ENCODE measurements around the gene LIMA1.
"Not testable (repeated sequence)": the region's sequence is repeated elsewhere in the genome, so short reads cannot be mapped to it uniquely, and the experiment has no call there.

LIMA1 gene

DNA sequence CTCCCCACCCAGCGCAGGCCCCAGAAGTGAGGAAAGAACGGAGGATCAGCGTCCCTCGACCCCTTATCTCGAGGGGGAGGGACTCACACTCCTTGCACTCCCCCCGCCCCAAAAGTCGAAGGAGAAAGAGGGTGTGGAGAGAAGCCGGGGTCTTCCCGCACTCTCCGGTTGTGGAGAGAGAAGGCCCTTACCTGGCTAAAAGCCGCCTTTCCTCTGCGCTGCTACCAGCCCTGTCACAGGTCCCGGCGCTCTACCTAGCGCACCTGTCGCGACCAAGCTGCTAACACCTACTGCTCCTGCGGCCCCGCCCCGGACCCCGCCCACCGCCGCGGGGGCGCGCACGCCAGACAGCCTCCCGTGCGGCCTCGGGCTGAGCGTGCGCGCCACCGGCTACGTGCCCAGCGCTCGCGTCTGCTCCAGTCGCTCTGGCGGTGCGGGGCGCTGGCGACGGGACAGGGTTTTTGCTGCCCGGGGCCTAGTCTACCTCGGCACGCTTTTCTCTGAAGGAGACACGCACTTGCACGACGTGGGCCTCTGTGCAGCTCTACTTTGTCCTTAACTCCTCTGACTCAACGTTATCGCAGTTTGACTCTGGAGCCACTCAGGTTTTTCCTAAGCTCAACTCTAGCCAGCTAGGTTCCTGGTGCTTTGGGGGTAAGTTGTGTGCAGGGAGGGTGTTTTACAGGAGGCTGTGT, at the start of gene LIMA1:
Gene LIMA1 (minus strand): TSS at position 292 of the 695 bp plus-strand sequence. CDS start 34,769 bp downstream, outside the sequence.
- peak; percentile 92 for DNase-seq

DNA sequence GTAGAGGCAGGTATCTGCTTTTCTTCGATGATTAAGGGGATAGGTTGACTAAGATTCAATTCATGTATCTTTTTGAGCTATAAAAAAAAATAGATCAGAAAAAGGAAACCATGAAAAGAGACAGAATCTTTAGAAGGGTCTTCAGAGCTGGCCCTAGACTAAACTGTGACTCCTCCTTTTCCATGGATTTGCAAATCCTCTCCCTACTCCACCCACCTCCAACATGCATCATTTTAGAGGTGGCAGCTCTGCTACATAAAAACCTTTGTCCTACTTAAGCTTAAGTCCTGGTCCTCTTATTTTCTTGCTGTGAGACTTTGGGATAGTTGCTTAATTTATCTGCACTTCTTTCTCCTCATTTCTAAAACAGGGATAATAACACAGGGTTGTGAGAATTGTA, 48.4 kb upstream of the LIMA1 start:
- DNase-seq, result no peak

DNA sequence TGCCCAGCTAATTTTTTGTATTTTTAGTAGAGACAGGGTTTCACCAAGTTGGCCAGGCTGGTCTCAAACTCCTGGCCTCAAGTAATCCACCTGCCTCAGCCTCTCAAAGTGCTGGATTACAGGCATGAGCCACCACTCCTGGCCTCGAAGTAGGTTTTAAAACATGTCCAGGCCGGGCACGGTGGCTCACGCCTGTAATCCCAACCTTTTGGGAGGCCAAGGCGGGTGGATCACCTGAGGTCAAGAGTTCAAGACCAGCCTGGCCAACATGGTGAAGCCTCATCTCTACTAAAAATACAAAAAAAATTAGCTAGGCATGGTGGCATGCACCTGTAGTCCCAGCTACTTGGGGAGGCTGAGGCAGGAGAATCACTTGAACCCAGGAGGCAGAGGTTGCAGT, 45.3 kb upstream of the LIMA1 start:
- DNase-seq, result not testable (repeated sequence)

DNA sequence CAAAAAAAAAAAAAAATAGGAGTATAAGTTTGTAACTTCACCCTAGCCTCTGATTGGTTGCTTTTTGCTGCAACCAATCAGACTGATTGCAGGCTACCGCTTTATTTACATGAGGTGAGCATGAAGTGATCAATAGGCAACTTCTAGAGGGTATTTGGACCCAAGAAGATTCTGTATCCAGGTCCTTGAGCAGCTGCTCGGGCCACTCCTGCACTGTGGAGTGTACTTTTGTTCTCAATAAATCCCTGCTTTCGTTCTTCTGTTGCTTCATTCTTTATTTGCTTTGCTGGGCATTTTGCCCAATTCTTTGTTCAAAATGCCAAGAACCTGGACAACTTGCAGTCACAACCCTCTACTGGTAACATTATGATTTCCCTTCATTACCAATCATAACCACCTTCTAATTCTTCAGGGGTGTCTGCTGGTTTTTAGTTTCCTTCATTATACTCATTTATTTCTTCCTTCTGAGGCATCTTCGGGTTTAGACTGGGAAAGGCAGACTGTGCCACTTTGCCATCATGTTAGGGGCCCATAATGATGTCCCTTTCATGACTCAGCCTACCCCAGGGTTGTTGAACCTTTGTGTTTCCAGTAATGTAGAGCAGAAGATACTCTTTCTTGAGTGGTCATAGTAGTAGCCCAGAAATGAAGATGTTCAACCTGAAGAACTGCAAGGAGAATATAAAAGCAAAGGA, 43.4 kb upstream of the LIMA1 start:
- no peak for DNase-seq

DNA sequence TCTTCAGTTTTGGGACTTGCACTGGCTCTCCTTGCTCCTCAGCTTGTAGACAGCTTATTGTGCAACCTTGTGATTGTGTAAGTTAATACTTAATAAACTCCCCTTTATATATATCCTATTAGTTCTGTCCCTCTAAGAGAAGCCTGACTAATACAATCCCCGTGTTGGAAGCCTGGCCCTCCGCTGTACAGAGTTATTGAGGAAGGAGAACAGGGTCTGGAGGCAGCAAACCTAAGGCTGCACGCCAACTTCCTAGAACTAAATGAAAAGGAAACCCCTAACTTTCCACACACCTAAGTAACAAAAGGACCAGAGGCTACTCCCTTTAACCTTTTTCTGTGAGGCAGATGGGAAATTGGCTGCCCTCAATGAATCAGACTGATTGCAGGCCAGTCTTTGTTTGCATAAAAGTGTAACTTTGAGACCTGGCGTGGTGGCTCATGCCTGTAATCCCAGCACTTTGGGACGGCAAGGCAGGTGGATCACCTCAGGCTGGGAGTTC, 42.6 kb upstream of the LIMA1 start:
- DNase-seq, result no peak

DNA sequence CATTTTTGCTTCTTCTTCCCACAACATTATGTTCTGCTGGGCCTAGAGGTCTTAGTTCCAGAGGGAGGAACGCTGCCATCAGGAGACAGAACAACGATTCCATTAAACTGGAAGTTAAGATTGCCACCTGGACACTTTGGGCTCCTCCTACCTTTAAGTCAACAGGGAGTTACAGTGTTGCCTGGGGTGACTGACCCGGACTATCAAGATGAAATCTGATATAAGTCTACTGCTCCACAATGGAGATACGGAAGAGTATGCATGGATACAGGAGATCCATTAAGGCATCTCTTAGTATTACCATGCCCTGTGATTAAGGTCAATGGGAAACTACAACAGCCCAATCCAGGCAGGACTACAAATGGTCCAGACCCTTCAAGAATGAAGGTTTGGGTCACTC, 41.5 kb upstream of the LIMA1 start:
- DNase-seq, result not testable (repeated sequence)

DNA sequence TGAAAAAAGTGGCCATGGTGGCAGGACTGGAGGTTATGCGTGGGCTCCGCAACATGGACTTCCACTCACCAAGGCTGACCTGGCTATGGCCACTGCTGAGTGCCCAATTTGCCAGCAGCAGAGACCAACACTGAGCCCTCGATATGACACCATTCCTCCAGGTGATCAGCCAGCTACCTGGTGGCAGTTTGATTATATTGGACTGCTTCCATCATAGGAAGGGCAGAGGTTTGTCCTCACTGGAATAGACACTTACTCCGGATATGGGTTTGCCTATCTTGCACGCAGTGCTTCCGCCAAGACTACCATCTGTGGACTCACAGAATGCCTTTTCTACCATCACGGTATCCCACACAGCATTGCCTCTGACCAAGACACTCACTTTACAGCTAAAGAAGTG, 40.8 kb upstream of the LIMA1 start:
- DNase-seq, result not testable (repeated sequence)

DNA sequence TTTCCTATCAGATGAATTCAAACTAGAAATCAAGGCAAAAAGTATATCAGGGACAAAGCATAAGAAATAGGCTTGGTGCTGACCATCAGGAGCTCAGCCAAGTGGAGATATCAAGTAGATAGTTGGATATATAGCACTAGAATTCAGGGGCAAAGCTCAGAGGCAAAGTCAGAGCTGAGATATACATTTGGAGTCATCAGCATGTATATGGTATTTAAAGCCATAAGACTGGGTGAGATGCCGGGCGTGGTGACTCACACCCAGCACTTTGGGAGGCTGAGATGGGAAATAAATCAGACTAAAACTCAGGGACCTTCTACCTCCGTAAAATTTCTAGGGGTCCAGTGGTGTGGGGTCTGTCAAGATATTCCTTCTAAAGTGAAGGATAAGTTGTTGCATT, 38.9 kb upstream of the LIMA1 start:
- no peak for DNase-seq

DNA sequence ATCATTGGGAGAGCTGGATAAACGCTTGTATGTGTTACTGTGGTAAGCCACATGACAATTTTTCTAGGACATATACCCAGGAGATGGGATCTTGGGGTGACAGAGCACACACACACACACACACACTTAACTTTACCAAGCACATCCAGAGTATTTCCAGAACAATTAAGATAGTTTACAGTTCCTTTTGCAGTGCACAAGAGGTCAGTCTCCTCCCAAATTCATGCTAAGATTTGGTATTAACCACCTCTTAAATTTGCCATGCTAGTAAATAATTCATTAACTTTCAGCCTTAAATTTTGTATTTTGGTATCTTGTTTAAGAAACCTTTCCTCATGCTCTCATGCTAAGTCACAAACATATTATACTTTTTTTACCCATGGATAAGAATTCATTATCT, 33.9 kb upstream of the LIMA1 start:
- no peak for DNase-seq

DNA sequence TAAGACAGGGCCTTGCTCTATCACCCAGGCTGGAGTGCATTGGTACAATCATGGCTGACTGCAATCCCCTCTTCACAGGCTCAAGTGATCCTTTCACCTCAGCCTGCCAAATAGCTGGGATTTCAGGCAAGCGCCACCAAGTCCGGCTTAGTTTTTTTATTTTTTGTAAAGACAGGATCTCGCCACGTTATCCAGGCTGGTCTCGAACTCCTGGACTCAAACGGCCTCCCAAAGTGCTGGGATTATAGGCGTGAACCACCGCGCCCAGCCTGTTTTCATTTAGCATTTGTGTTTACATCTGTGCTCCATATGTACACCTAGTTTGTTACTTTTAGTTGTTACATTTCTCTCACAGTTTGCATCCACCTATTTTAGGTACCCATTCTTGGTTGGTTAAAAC, 32.5 kb upstream of the LIMA1 start:
- DNase-seq, result no peak

DNA sequence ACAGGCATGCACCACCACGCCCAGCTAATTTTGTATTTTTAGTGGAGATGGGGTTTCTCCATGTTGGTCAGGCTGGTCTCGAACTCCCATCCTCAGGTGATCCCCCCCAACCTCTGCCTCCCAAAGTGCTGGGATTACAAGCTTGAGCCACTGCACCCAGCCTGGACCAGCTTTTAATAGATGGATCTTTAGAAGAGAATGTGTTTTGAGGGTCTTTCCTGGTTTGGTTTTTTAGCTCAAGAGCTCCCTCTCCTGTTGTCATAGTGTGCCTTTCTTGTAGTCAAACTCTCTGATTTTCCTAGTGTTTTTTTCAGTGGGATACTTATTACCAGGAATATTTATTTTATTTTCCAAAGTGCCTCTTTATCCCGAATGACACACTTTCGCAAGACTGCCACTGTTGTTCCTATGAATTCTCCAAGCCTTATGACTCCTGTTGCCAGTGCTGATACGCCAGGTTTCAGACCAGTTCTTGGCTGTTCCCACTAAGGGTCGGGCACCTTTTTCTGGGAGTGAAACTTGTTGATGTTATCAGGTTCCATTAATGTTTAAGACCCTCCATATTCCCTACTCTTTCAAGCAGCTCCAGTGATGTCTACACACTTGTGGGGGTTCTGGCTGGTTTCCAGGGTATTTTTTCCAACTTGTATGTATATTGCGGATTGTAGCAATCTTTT, 31.5 kb upstream of the LIMA1 start:
- no peak for DNase-seq

DNA sequence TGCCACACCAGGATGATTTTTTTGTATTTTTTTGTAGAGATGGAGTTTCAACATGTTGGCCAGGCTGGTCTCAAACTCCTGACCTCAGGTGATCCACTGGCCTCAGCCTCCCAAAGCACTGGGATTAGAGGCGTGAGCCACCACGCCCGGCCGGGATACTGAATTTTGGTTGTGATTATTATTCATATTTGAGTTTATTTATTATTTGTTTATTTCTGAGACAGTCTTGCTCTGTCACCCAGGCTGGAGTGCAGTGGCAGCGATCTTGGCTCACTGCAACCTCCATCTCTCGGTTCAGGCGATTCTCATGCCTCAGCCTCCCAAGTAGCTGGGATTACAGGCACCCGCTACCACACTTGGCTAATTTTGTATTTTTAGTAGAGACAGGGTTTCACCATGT, 30.7 kb upstream of the LIMA1 start:
- not testable (repeated sequence) for DNase-seq

DNA sequence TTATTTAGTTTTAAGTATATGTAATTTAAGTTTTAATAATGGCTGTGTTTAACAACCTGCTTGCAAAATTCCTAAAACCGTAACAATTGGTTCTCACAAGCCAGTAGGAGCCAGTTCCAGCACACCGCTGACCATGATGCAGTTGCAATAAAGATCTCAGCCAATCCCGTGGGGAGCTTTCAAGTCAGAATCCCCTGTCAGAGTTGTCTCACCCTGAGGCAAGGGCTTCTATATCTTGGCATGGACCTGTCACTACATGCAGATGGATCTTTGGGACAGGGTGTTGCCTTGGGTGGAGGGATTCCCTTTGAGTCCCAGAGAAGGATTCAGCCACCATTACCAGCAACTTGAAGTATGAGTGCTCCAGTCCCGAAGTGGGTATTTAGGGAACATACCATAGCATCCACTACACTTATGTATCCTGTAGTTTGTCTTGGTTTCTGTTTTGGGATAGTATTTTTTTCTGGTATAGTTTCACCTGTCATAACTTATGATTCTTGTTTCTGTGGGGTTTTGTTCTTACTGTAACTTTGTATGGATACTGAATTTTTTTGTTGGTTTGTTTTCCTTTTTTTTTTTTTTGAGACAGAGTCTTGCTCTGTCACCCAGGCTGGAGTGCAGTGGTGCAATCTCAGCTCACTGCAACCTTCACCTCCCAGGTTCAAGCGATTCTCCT, 30.1 kb upstream of the LIMA1 start:
- DNase-seq, result no peak

DNA sequence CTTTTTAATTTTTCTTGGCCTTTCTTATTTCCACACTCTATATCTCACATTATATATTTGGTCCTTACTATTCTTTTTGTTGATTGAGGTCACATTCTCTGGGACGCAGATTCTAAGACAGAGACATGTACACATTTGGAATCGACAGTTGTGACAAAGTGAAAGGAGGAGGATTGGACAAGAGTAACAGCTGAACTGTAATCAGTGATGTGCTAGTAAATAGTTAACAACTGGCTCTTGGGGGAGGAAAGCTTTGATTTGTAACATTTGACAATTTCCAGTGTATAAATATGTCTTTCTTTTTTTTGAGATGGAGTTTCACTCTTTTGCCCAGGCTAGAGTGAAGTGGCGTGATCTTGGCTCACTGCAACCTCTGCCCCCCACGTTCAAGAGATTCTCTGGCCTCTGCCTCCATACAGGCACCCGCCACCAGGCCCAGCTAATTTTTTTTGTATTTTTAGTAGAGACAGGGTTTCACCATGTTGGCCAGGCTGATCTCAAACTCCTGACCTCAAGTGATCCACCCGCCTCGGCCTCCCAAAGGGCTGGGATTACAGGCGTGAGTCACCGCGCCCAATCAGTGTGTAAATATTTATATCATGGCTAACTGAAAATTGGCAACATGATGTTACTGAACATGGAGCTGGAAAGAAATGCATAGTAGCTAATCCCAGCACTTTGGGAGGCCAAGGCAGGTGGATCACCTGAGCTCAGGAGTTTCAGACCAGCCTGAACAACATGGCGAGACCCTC, 28.7 kb upstream of the LIMA1 start:
- not testable (repeated sequence) for DNase-seq

DNA sequence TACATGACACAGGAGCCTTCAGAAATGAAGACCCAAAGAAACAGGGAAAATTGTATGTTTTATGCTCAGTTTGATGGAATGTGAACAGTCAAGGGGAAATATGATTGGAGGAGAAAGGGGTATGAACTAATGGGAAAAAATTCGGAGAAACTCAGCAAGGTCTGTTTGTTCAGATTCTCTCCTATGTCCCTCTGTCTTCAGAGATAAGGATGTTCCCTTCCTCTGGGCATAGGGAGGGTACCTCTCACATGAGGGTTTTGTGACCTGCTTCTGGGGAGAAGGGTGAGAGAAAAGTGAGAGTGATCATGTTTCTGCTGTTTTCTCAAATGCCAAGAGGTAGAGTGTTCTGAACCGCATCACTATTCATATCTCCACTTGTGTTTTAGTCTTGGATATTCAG, 26.6 kb upstream of the LIMA1 start:
- no peak for DNase-seq

DNA sequence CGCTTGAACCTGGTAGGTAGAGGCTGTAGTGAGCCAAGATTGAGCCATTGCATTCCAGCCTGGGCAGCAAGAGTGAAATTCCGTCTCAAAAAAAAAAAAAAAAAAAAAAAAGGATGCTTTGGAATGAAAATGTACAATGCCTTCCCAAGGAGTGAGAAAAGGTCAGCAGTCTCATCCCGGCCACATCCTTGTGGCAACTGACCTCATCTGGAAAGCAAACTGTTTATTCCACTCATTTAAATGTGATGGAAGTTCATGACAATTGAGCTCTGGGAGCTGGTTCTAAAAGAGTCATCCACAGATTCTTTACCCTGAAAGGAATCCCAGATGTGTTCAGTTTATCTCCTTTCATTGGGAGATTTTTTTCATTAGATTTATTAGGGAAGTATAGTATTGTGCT, 19.4 kb upstream of the LIMA1 start:
- DNase-seq, result no peak

DNA sequence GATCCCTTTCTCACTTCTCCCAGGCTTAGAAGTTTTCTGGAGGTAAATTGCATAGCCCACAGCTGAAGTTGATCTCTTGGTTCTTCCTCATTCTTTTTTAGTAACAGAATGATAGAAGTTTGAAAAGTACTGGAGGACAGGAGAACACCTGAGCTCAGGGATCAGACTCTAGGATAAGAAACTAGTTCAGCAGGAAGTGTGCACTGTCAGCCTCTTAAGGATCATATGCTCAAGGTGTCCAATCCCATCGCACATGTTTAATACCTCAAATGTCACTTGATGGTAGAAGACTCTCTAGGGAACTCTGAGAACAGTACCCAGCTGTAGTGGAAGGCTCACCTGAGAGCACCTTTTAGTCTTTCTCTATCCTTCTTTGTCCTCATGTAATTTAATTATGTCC, 14.7 kb upstream of the LIMA1 start:
- no peak for DNase-seq

DNA sequence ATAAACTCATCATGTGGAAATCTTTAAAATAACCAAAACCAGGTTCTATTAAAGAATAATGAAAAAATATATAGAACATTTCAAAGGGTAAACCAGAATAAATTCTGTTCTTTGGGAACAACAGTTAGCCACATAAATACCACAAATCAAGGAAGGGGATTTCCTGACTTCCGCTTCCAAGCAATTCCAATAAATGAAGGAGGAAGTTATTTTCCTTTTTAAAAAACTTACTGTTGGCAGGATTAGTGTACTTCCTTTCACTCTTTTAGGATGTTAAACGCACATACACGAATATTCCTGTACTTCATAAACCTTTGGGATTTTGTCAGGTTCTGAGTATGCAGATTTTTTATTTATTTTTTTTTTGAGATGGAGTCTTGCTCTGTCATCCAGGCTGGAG, 13.7 kb upstream of the LIMA1 start:
- no peak for DNase-seq

DNA sequence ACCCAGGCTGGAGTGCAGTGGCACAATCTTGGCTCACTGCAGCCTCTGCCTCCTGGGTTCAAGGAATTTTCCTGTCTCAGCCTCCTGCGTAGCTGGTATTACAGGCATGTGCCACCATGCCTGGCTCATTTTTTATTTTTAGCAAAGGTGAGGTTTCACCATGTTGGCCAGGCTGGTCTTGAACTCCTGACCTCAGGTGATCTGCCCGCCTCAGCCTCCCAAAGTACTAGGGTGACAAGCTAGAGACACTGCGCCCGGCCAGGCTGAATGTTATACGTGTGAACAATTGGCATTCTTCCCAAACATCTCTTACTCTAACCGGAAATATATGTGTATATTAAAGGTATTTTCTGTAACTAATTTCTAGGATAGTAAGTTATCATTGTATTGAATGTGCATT, 13.2 kb upstream of the LIMA1 start:
- DNase-seq, result no peak

DNA sequence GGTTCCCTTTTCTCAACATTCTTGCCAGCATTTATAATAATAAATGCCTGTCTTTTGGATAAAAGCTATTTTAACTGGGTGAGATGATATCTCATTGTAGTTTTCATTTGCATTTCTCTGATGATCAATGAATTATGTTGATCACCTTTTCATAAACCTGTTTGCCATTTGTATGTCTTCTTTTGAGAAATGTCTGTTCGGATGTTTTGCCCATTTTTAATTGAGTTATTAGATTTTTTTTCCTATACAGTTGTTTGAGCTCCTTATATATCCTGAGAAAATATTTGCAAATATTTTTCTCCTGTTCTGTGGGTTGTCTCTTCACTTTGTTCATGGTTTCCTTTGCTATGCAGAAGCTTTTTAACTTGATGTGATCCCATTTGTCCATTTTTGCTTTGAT, 8.1 kb upstream of the LIMA1 start:
- no peak for DNase-seq

DNA sequence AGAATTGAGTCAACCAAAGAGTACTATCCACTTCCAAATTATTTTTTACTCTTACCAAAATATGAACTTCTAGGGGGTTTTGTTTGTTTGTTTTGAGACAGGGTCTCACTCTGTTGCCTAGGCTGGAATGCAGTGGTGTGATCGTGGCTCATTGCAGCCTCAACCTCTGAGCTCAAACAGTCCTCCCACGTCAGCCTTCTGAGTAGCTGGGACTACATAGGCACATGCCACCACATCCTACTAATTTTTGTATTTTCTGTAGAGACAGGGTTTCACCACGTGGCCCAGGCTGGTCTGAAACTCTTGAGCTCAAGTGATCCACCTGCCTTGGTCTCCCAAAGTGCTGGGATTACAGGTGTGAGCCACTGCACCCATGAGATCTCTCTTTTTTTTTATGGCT, 7.4 kb upstream of the LIMA1 start:
- not testable (repeated sequence) for DNase-seq

DNA sequence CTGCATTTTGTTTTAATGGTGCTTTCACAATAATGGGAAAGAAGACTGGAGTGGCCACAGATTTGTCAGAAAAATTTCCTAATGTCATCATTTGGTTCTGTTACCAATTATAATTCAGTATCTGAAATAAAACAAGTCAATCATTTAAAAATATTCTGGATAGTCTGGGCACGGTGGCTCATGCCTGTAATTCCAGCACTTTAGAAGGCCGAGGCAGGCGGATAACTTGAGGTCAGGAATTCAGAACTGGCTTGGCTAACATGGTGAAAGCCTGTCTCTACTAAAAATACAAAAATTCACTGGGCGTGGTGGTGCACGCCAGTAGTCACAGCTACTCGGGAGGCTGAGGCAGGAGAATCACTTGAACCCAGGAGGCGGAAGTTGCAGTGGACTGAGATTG, 4.0 kb upstream of the LIMA1 start:
- DNase-seq, result no peak

DNA sequence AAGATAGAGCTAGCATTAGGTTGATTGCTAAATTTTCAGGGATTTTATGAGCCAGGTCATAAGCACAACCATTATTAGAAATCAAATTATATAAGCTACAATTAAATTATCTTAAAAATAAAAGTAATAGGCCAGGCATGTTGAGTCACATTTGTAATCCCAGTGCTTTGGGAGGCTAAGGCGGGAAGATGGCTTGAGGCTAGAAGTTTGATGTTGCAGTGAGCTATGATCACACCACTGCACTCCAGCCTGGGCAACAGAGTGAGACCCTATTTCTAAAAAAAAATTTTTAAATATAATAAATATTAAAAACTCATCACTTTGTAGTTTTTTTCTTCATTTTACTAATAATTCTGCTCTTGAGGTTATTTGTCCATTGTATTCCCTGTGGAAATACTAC, 1.9 kb upstream of the LIMA1 start:
- no peak for DNase-seq

Measured in CD4-positive, alpha-beta T cell treated with Interleukin-15 for 1 hour (primary cell).